GM18502 (cell line): ENCODE data around the gene VRK2.

Experiments used
- ATAC-seq: cut with Tn5 transposase; IDR thresholded peaks from one replicate; pipeline ENCODE4 v1.9.1; 2021; ENCODE audit warnings: mild to moderate bottlenecking; ENCODE audit not compliant: unreplicated experiment, poor library complexity

VRK2 gene

DNA sequence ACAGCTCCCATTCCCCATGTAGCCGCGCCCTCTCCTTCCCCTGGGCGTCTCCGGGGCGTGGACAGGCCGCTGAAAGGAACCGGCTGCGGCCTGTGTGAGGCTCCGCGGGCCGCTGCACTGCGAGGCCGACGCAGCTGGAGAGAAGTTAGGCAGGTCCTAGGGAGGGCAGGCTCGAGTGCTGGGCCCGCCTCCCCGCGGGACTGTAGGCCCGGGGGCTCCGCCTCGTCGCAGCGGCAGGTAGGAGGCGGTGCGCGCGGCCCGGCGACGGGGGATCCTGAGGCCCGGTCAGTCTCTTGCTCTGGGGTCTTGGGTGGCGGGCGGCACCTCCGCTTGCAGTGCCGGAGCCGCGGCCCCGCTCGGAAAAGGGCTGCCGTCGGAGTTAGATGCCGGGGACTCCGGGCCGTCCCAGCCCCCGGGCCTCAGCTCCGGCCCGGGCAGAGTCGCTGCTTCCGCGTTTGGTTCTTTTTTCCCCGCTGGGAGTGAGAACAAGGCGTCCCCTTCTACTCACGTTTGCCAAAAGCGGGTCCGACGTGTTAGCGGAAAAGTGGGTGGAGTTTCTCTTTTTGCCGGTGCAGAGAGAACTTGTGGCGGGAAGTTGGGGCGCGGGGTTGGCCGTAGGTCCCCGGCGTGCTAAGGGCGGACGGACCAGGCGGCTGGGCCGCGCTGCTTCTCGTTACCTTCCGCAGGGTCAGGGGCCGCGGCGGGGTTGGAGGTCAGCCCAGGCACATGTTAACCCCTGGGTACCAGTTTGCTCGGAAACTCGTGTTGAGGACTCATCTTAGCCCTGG is at the start of gene VRK2:
Gene VRK2 (plus strand): TSS at position 222 of the 788 bp plus-strand sequence. CDS start 2,026 bp downstream, outside the sequence.
- peak; percentile 90 for ATAC-seq

DNA sequence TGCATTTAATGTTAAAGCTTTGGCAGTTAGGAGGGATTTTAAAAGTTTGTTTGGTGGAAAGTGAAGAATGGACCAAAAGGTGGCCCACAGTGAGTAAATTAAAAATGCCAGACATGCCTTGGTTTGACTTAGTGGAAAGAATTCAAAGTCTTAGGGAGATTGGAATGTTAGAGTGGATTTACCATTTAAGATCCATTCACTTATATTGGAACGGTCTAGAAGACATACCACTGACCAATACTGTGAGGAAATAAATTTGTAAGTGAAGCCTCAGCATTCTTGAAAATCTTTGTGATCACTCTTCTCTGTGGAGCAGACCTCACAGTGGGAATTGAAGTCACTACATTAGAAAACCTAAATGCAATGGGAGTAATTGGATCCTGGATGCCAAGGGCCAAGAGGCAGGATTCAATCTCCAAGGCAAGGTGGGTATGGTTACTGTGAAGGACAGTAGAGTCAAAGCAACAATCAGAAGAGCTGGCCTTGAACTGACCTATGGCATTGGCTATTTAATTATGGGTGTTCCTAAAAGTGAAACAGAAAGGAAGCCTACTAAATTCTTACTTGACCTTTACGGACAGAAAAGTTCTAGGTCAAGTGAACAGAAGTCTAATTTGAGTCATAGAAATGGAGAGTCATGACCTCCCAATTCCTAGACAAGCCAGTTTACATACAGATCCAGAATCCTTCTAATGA is 40.2 kb upstream of the VRK2 start:
- no peak for ATAC-seq

DNA sequence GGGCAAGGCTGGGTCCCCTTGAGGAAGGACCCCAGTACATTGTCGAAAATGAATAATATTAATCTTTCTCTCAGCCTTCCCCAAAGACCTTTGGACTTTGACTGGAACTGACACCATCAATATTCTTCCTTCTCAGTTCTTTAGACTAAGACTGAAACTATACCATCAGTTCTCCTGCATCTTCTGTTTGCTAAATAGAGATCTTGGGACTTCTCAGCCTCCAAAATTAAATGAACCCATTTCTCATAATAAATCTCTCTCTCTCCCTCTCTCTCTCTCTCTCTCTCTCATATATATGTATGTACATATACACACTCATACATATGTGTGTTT is 39.7 kb upstream of the VRK2 start:
- no peak for ATAC-seq

DNA sequence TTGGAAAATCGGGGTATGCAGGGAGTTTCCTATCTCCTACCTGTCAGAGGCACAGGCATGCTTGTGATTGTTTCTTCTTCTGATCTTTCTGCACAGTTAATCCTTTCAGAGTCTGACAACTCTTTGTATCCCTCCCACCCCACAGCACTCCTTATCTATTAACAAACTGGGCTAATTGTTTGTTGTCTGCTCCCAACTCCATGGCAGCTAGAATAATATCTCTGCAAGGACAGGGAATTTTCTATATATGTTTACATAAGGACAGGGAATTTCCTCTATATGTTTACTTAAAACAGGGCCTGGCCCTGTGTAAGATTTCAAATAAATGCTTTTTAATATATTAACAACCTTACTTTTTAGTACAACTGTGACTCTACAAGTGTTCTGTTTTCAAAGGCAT is 36.0 kb upstream of the VRK2 start:
- ATAC-seq: no peak

DNA sequence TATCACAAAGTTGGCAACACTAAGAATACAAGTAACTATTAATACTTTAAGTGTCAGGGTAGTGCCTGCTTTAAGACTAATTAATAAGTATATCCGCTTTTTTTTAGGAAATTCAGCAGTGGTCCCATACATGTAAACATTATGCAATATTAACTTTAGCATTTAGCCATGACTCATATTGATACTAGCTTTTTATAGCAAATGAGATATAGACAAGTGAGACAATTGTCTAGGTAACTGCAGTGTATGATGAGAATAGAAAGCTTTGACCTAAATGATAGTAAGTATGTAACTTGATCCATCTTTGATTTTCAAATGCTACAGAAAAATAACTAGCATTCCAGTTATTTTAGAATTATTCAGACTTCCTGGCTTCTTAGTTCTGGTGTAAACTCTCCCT is 27.4 kb upstream of the VRK2 start:
- ATAC-seq: peak; percentile 63

DNA sequence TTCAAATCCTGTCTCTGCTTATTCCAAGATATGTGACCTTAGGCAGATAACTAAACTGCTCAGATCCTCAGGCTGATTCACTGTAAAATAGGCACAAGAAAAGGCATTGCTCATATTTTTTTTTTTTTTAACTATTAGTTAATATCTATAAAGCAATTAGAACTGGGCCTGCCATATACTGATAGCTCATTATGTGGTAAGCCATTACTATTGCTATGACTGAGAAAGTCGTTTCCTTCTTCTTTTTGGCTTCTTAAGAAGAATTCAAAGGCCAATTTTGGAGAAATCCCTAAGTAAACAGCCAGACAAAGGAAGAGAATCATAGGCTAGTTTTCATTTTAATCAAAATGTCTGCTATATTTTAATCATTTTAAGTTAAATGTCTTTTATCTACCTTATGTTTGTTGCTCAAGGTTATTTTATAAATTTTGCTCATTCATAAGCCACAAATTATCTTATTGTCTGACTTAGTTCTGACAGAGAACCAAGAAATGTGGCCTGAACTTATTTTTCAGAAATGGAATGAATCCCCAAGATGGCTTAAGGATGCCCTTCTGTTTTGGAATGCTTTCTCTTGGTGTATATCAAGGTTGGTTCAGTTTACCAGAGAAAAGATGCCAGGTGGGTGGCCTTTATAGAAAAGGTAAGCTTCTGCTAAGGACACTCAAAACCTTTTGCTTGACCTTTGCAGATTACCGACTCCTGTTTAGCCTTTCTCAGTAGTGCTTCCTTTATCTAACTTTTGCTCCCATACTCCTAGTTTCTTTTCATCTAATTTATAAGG is 21.3 kb upstream of the VRK2 start:
- no peak for ATAC-seq

DNA sequence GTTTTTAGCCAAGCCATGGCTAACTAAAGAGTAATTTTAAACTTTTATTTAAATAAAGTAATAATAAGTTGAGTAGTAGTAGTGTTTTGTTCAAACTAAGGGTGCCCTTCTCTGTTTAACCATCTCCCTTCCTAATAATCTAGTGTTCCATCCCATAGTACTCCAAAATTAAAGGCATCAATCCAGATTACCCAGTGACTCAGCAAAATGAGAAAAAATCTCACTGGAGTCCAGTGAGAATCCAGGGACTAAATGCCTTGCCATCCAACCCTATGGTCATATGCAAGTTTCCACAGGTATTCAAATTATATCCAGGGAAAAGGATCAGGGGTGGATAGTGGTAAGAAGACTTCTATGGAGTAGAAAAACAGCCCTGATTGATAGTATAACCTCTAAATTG is 19.6 kb upstream of the VRK2 start:
- no peak for ATAC-seq

DNA sequence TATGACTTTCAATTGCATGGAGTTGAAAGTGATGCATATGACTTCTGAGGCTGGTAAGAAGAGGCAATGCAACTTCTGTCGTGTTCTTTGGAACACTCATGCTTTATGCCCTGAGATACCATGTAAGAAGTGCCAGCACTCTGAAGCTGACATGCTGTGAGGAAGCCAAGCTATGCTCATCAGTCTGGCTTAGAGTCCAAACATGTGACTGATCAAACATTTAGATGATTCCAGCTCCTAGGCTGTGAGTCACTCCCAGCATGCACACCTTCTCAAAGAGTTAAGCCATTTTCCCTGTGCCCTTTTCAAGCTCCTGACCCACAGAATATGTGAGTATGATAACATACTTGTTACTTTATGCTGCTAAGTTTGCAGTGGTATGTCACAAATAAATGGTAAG is 15.8 kb upstream of the VRK2 start:
- ATAC-seq: no peak

DNA sequence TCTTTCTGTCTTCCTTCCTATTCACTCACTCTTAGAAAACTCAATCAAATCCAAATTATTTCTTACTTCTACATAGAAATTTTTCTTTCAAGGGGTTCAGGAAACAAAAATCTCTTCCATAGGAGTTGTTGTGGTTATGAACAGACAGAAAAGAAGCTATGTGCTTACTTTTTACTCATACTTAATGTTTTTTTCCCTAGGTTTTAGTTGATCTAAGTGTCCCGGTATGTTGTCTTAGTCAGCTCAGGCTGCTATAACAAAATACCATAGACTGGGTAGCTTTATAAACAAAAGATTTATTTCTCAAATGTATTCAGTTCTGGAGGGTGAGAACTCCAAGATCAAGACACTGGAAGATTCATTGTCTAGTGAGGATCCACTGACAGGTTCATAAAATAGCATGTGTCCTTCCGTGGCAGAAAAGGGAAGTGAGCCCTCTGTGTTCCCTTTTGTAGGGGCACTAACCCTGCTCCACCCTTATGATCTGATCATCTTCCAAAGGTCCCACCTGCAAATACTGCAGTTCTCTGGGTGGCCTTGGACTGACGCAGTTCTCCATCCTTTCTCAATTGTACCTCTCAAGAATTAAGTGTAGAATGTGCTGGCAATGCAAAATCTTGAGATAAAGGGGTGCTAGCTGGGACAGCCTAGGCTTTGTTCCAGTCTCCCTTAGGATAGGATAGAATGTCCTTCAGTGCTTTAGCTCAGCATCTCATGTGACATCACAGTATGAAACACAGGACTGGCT is 14.4 kb upstream of the VRK2 start:
- ATAC-seq: peak; percentile 80

DNA sequence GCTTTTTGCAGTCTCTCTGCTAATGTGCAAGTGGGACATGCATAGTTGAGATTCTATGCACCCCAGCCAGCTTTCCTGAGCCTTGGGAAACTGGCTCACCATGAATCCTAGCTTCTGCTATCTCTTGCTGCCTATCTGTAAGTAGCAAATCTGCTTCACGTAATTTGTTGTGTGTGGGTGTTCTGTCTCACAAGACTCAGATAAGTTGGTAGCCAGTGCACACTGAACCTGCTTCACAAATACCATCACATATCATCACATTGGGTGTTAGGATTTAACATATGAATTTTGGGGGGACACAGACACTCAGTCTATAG is 13.9 kb upstream of the VRK2 start:
- ATAC-seq: peak; percentile 19

DNA sequence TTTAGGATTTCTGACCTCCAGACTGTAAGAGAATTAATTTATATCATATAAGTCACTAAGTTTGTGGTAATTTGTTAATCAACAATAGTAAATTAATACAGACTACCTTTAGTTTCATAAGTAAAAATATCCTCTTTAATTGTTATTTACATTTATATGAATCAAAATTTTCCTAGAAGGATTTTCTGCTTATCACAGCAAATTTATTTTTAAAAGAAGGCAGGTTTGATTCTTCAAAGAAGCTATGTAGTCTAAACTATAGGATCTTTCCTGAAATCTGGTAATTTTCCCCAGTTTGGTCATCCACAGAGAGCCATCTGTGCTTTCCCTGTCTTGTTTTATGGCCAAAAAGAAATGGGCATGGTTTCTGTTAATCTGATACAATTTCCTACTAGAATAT is 13.1 kb upstream of the VRK2 start:
- ATAC-seq: no peak

DNA sequence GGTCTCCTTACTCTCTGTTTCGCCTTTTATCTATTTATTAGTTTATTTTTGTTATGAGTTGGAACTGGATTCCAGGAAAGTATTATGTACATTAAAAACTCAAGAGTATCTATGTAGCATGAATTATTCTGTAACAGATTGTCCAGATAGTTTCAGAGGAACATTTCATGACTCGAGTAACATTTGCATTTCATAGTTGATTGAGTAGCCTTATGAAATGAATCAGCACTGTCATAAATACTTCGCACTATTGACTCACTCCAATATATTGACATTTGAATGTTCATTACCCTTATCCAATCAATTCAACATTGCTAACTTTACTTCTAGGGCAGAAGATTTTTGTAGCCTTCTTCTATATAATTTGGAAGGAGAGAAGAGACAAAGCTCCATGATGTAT is 11.3 kb upstream of the VRK2 start:
- peak; percentile 75 for ATAC-seq

DNA sequence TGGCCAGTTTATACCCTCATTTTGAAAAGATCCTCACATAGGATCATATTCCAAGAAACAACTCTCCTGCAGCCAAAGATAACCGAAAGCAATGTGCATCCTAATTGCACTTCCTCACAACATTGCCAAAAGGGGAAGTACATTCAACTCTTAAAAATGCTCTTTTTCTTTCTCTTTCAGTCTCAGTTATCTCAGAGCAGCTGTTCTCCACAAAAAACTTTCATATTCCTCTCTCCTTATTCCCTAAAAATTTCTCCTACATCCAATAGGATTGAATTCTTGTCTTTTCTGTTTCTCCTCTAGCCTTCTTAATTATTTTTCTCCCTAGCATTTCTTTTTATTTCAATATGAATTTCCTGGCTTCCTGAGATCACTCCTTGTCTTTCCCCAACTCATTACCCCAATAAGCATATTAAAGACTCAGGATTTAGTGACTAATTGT is 7.4 kb upstream of the VRK2 start:
- peak; percentile 69 for ATAC-seq

DNA sequence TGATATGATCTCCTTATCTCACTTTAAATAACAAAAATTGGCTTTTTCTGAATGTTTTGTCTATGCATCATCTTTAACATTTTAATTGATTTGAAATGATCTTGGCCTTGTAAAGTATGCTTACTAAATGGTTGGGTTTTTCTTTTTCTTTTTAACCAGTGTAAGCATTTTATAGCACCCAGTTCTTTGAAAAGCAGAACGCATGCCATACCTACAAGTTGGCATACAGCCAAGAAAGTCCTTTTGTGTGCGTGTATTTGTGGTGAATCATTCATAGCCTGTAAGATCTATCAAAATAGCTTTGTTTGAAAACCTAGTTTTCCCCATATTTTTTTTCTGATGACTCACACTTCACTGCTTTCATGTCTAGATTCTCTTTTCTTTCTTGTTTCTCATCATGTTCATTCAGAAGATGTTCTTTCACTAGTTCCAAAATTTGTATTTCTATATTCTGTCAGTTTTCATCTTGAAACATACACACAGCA is 4.1 kb upstream of the VRK2 start:
- no peak for ATAC-seq

DNA sequence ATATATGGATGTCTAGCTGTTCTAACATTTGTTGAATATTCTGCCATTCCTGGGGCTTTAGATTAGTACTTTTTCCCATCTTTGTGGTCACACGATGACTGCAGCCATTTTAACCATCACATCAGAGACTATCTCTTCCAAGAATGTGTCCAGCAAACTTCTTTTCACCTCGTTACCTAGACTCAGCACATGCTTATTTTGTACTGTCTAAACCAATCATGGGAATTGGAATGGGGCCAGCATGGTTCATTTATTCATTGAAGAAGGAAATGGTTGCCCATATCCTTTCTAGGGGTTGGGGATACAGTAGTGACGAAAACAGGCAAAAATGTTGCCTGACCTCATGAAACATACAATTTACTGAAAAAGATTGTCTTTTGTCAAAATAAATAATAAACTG is 2.5 kb upstream of the VRK2 start:
- no peak for ATAC-seq

DNA sequence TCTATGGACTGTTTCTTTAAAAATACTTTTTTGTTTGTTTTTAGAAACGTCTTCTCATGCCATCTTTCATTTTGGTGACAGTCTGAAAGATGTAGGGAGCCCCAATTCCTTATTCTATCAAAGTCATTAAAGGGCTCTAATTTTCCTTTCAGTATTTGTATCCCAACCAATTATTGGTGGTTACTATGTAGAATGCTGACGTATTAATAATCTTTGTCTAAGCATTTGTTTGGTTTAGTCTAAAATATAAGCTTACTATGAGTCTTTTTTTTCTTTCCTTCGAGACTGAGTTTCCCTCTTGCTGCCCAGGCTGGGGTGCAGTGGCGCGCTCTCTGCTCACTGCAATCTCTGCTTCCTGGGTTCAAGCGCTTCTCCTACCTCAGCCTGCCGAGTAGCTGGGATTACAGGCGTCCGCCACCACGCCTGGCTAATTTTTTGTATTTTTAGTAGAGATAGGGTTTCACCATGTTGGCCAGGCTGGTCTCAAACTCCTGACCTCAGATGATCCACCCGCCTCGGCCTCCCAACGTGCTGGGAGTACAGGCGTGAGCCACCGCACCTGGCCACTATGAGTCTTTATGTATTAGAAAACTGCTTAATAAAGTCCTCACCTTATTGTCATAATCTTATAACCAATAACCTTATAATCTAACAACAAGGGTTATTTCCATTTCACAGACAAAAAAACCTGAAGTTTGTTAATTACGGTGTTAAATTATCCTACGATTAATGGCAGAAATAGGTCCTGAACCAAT is 849 bp upstream of the VRK2 start:
- ATAC-seq: no peak

DNA sequence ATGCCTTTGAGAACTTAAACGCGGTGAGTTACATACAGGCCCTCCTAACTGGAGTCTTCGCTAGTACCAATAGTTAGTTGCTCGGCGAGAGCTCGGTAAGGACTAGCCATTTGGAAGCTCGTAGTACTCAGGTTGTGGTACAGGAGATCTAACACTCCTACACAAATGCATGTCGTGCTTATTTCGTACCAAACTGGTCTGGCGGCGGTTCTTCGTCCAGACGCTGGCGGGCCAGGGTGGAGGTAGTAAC is 346 bp upstream of the VRK2 start:
- peak; percentile 30 for ATAC-seq

DNA sequence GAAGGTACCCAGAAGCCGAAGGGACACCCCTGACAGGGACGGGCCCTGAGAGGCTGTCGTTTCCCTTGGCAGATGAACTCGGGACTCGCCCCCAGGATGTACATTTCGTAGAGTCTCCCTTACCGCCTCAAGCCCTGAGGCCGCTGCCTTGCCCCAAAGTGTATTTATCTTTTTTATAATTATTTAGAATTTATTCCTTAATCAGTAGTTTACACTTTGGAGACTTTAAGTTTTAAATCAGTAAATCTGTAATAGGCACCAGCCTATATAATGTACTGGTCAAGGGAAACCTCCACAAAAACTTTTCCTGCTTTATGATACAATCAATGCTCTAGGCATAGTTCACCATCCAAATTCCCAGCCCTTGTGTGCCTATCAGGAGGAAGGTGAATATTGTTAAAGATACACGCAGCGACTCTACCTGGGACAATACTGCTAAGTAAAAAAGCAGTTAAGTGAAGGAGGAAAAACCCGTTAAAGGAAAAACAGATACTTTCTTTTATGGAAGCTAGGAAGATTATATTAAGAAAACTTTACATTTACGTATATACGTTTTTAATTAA is 848 bp downstream of the VRK2 start:
- peak; percentile 40 for ATAC-seq

DNA sequence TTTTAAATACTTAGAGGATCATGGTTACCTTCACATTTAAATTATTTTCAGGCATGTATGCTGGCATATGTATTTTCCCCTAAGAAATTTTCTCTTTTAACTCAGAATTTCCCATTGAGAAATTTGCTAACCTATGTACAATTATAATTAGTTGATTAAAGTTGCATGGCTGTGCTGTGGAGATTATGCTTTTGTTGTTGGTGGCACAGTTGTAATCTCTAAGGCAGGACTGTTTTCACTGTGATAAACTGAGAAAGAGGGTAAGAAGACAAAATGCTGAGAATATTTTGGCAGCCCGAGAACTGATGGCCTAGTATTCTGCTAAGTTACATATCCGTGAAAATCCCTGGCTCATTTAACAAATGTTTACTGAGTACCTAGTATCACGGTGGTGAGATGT is 1.4 kb downstream of the VRK2 start:
- ATAC-seq: no peak

DNA sequence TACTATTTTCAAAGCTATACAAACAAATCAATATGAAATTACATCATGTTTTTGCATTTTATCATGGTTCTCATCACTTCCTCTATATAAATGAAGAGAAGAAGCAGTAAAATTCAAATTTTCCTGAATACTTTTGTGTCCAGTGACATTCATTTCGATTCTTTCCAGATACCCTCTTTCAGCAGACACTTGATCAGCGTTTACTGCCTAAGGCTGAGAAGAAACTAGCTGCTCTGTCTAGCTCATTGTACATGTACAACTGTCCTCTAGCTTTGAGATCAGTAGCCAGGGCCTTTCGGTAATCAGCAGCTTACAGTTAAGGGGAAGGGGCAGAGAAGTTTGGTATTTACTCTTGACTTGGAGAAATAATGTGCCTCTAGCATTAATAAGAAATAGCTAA is 4.8 kb downstream of the VRK2 start:
- ATAC-seq: no peak
